Mesenchymal stem cell (in vitro differentiated cells and primary cell): ENCODE data around the gene DHX38.
A peak's percentile ranks its signal among the peaks of the same experiment; 100 is the strongest.

ENCODE experiments used
- DNase-seq: peaks from one replicate; pipeline ENCODE4 v3.0.0-alpha.2; 2013
- H2AFZ ChIP-seq: one replicate; pipeline ENCODE4 v1.6.1; 2013; ENCODE audit warnings: low read depth, mild to moderate bottlenecking, control low read depth, inconsistent platforms, low read length, moderate library complexity
- H2AK5ac ChIP-seq: 2 replicates; pipeline ENCODE4 v1.6.1; 2013; ENCODE audit warnings: low read length, moderate library complexity, mild to moderate bottlenecking, inconsistent platforms; ENCODE audit not compliant: severe bottlenecking
- H2BK120ac ChIP-seq: one replicate; pipeline ENCODE4 v1.6.1; 2013; ENCODE audit warnings: low read depth, mild to moderate bottlenecking, inconsistent platforms, low read length, moderate library complexity
- H2BK12ac ChIP-seq, 2 experiments: one replicate each; pipeline ENCODE4 v1.6.1; 2013; ENCODE audit warnings: inconsistent platforms in 2 of 2, low read length in 2 of 2, mild to moderate bottlenecking in 2 of 2, moderate library complexity in 2 of 2, control low read depth in 1 of 2
- H2BK15ac ChIP-seq: one replicate; pipeline ENCODE4 v1.6.1; 2013; ENCODE audit warnings: mild to moderate bottlenecking, low read depth, inconsistent platforms; ENCODE audit not compliant: poor library complexity, severe bottlenecking
- H2BK5ac ChIP-seq: 2 replicates; pipeline ENCODE4 v1.6.1; 2013; ENCODE audit warnings: low read depth, mild to moderate bottlenecking, low read length, control low read depth, inconsistent platforms; ENCODE audit not compliant: poor library complexity, severe bottlenecking
- H3K14ac ChIP-seq, 2 experiments: one replicate each; pipeline ENCODE4 v1.6.1; 2013; ENCODE audit warnings: inconsistent platforms in 2 of 2, low read length in 2 of 2, control low read depth in 1 of 2, mild to moderate bottlenecking in 1 of 2, moderate library complexity in 1 of 2
- H3K18ac ChIP-seq, 2 experiments: one replicate each; pipeline ENCODE4 v1.6.1; 2013; ENCODE audit warnings: inconsistent platforms in 2 of 2, low read length in 2 of 2, control low read depth in 1 of 2, low read depth in 1 of 2, mild to moderate bottlenecking in 1 of 2
- H3K23ac ChIP-seq, 2 experiments: one replicate each; pipeline ENCODE4 v1.6.1; 2013; ENCODE audit warnings: inconsistent platforms in 2 of 2, low read length in 2 of 2, mild to moderate bottlenecking in 2 of 2, moderate library complexity in 2 of 2, control low read depth in 1 of 2
- H3K27ac ChIP-seq: 2 replicates; pipeline ENCODE4 v1.5.1; 2013; ENCODE audit warnings: mild to moderate bottlenecking, moderate library complexity, low read length, control low read depth, inconsistent platforms; ENCODE audit not compliant: poor library complexity, severe bottlenecking
- H3K27me3 ChIP-seq, 2 experiments: 2 replicates each; pipeline versions ENCODE4 v1.6.1 to v1.7.0; 2013; ENCODE audit warnings: low read length in 2 of 2, mild to moderate bottlenecking in 2 of 2, moderate library complexity in 2 of 2, control low read depth in 1 of 2, inconsistent platforms in 1 of 2; ENCODE audit not compliant: control insufficient read depth in 1 of 2, insufficient read depth in 1 of 2
- H3K36me3 ChIP-seq, 2 experiments: 2 replicates each; pipeline versions ENCODE4 v1.6.1 to v1.7.0; 2013; ENCODE audit warnings: low read length in 2 of 2, control low read depth in 1 of 2, inconsistent platforms in 1 of 2, low read depth in 1 of 2, mild to moderate bottlenecking in 1 of 2; ENCODE audit not compliant: insufficient read depth in 2 of 2, control insufficient read depth in 1 of 2
- H3K4ac ChIP-seq, 2 experiments: one replicate each; pipeline ENCODE4 v1.6.1; 2013; ENCODE audit warnings: inconsistent platforms in 2 of 2, low read length in 2 of 2, mild to moderate bottlenecking in 2 of 2, moderate library complexity in 2 of 2, control low read depth in 1 of 2, low read depth in 1 of 2
- H3K4me1 ChIP-seq: 2 replicates; pipeline ENCODE4 v1.6.1; 2013; ENCODE audit warnings: low read depth, low read length, control low read depth; ENCODE audit not compliant: control insufficient read depth, insufficient read depth
- H3K4me2 ChIP-seq: 2 replicates; pipeline ENCODE4 v1.6.1; 2013; ENCODE audit warnings: low read length, mild to moderate bottlenecking, inconsistent platforms; ENCODE audit not compliant: poor library complexity, severe bottlenecking
- H3K4me3 ChIP-seq, 2 experiments: 2 replicates each; pipeline versions ENCODE4 v1.5.1 to v1.7.0; 2013; ENCODE audit warnings: low read length in 2 of 2, mild to moderate bottlenecking in 2 of 2, control low read depth in 1 of 2, low read depth in 1 of 2; ENCODE audit not compliant: insufficient read depth in 1 of 2
- H3K79me1 ChIP-seq: replicated peaks from 2 replicates; pipeline ENCODE4 v1.6.1; 2013; ENCODE audit warnings: mild to moderate bottlenecking, control low read depth, low read length, inconsistent platforms; ENCODE audit not compliant: poor library complexity, severe bottlenecking
- H3K9ac ChIP-seq: 2 replicates; pipeline ENCODE4 v1.7.0; 2013; ENCODE audit warnings: mild to moderate bottlenecking, low read length, moderate library complexity
- H3K9me3 ChIP-seq: 2 replicates; pipeline ENCODE4 v1.7.0; 2013; ENCODE audit warnings: mild to moderate bottlenecking, low read length; ENCODE audit not compliant: control insufficient read depth
- H4K8ac ChIP-seq: one replicate; pipeline ENCODE4 v1.6.1; 2013; ENCODE audit warnings: inconsistent platforms, mild to moderate bottlenecking, low read length, moderate library complexity
- H4K91ac ChIP-seq: one replicate; pipeline ENCODE4 v1.6.1; 2013; ENCODE audit warnings: mild to moderate bottlenecking, low read length, inconsistent platforms
- WGBS: methylation state at CpG from one replicate; pipeline ENCODE4 v1.1.7; 2013; ENCODE audit warnings: mixed read lengths; 5-methylcytosine and 5-hydroxymethylcytosine counted together

Gene DHX38

DNA sequence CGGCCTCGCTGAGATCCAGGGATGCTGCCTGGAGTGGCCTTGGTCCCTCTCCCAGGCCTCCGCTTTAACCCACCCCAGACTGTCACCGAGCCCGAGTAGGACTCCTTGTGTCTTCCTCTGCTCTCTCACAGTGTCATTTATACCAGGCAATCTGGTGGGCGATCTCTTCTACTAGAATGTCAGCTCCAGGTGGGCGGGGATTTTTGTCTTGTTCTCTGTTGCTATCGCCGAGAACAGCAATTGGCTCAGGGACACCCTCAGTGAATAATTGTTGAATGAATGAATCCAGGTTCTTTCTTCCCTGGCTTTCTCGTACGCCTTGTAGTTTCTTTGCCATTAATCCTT is 591 bp downstream of the DHX38 start:
- Histone ChIP-seq H2BK120ac (no peak overlapping the region), H3K4me3 (peak overlapping the region; percentile 93 to 99), H3K27ac (peak overlapping the region; percentile 91), H3K9ac (peak overlapping the region; percentile 98), H3K4ac (peak overlapping the region; percentile 66 to 87), H3K36me3 (peaks cover 32 to 48% of the 10 kb centered on the region in 2 experiments), H3K18ac (peak overlapping the region; percentile 83 to 91), H3K4me2 (peak overlapping the region; percentile 77), H4K91ac (peak overlapping the region; percentile 85), H3K4me1 (peaks cover 3% of the 10 kb centered on the region), H2BK15ac (no peak overlapping the region), H3K9me3 (no peaks in the 10 kb centered on the region), H3K23ac (no peak overlapping the region), H2AK5ac (no peak overlapping the region), H2BK12ac (no peak overlapping the region), H3K79me1 (peaks cover 41% of the 10 kb centered on the region), H2BK5ac (no peak overlapping the region), H3K27me3 (no peaks in the 10 kb centered on the region), H3K14ac (no peak overlapping the region), H4K8ac (peak overlapping the region; percentile 96), H2AFZ (peak overlapping the region; percentile 46)
- no peak for DNase-seq
- 8% methylated on average over 11 of the region's 11 CpGs for WGBS

DNA sequence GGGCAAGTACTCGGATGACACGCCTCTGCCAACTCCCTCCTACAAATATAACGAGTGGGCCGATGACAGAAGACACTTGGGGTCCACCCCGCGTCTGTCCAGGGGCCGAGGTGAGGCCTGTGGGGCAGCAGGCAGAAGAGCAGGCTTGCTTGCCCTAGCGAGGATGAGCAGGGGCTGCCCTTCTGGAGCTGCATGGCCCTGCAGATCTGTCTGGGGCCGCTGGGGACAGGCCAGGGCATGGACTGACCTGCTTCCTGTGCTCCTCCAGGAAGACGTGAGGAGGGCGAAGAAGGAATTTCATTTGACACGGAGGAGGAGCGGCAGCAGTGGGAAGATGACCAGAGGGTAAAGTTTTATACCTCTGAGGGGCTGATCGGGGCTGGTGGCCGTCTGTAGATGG is 5.3 kb downstream of the DHX38 start:
- Histone ChIP-seq H2AK5ac (no peak overlapping the region), H2BK15ac (no peak overlapping the region), H3K79me1 (peaks cover 54% of the 10 kb centered on the region), H3K4me2 (no peak overlapping the region), H3K9me3 (no peaks in the 10 kb centered on the region), H3K27me3 (no peaks in the 10 kb centered on the region), H3K36me3 (peaks cover 74 to 80% of the 10 kb centered on the region in 2 experiments), H2BK12ac (no peak overlapping the region), H2BK120ac (no peak overlapping the region), H2BK5ac (no peak overlapping the region), H4K91ac (no peak overlapping the region), H3K4me3 (no peak overlapping the region), H3K23ac (no peak overlapping the region), H3K18ac (no peak overlapping the region), H3K9ac (no peak overlapping the region), H2AFZ (no peak overlapping the region), H3K4me1 (peaks cover 8% of the 10 kb centered on the region), H4K8ac (no peak overlapping the region), H3K4ac (no peak overlapping the region), H3K14ac (no peak overlapping the region), H3K27ac (no peak overlapping the region)
- WGBS, result 91% methylated on average over 15 of the region's 15 CpGs
- DNase-seq, result no peak

DNA sequence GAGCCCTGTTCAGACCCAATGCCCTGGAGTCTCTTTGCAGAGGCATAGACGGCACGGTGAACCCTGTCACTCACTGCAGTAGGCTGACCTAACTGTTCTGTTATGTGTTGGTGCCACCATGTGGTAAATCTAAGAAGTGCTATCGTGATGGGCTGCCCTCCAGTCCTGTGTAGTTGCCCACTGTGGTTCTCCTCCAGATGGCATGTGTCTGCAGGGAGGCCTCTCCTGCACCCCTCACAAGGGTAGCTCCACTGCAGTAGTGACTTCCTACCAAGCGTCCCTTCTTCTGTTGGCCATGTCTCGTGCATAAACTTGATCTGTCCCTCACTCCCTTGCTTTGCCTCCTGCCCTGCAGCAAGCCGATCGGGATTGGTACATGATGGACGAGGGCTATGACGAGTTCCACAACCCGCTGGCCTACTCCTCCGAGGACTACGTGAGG is 5.8 kb downstream of the DHX38 start:
- 74% methylated on average over 12 of the region's 12 CpGs for WGBS
- H3K4me2 ChIP-seq, result no peak overlapping the region
- no peak overlapping the region for H4K91ac ChIP-seq
- no peaks in the 10 kb centered on the region for H3K9me3 ChIP-seq
- H3K27ac ChIP-seq, result no peak overlapping the region
- no peak overlapping the region for H3K4ac ChIP-seq
- no peak overlapping the region for H3K14ac ChIP-seq
- no peak overlapping the region for H4K8ac ChIP-seq
- H3K4me1 ChIP-seq, result peaks cover 8% of the 10 kb centered on the region
- no peak overlapping the region for H3K23ac ChIP-seq
- no peak overlapping the region for H3K9ac ChIP-seq
- no peaks in the 10 kb centered on the region for H3K27me3 ChIP-seq
- H2BK120ac ChIP-seq, result no peak overlapping the region
- H2AFZ ChIP-seq, result no peak overlapping the region
- H3K79me1 ChIP-seq, result peaks cover 55% of the 10 kb centered on the region
- no peak overlapping the region for H3K18ac ChIP-seq
- peaks cover 78 to 84% of the 10 kb centered on the region in 2 experiments for H3K36me3 ChIP-seq
- no peak overlapping the region for H3K4me3 ChIP-seq
- H2BK5ac ChIP-seq, result no peak overlapping the region
- no peak overlapping the region for H2BK15ac ChIP-seq
- no peak overlapping the region for H2BK12ac ChIP-seq
- H2AK5ac ChIP-seq, result no peak overlapping the region
- peak; percentile 68 for DNase-seq

DNA sequence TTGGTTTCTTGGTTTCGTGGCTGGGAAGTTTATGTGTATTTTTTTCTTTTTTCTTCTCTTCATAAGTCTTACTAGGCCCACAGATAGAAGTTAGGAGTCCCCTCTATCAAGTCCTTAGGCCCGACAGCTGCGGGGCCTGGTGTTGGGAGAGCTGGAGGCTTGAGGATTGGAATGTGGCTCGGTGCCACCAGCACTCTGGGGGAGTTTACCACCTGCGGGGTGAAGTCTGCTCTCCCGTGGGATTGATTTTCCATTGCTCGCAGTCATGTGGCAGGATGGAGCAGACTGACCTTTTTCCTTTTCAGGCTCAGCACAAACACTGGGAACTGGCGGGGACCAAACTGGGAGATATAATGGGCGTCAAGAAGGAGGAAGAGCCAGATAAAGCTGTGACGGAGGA is 7.5 kb downstream of the DHX38 start:
- no peak overlapping the region for H3K4me3 ChIP-seq
- H3K27ac ChIP-seq, result no peak overlapping the region
- H3K36me3 ChIP-seq, result peaks cover 94 to 99% of the 10 kb centered on the region in 2 experiments
- H3K18ac ChIP-seq, result no peak overlapping the region
- no peak overlapping the region for H2BK120ac ChIP-seq
- peaks cover 8% of the 10 kb centered on the region for H3K4me1 ChIP-seq
- no peak for DNase-seq
- no peak overlapping the region for H3K14ac ChIP-seq
- no peak overlapping the region for H3K4ac ChIP-seq
- no peak overlapping the region for H2BK12ac ChIP-seq
- H3K27me3 ChIP-seq, result no peaks in the 10 kb centered on the region
- no peaks in the 10 kb centered on the region for H3K9me3 ChIP-seq
- H3K79me1 ChIP-seq, result peaks cover 54% of the 10 kb centered on the region
- no peak overlapping the region for H4K8ac ChIP-seq
- H2AK5ac ChIP-seq, result no peak overlapping the region
- H2AFZ ChIP-seq, result no peak overlapping the region
- no peak overlapping the region for H4K91ac ChIP-seq
- H3K4me2 ChIP-seq, result no peak overlapping the region
- H2BK15ac ChIP-seq, result no peak overlapping the region
- H2BK5ac ChIP-seq, result no peak overlapping the region
- no peak overlapping the region for H3K23ac ChIP-seq
- H3K9ac ChIP-seq, result no peak overlapping the region
- WGBS, result 96% methylated on average over 9 of the region's 10 CpGs
